22Rv1 (cell line): Measurements from ENCODE around the gene ATXN10.

ENCODE experiments used
- H3K27ac ChIP-seq: fragments of 450-650 bp; 2 replicates; pipeline ENCODE4 v1.5.1; 2017
- ZFX ChIP-seq: fragments of 450-650 bp; IDR thresholded peaks from 2 replicates; pipeline ENCODE4 v1.6.1; 2017; ENCODE audit warnings: antibody characterized with exemption, borderline replicate concordance
- TF ChIP-seq, protein P1 (sequence below): fragments of 450-650 bp; IDR thresholded peaks from 2 replicates; pipeline ENCODE4 v1.5.1; 2017; ENCODE audit warnings: mild to moderate bottlenecking

The ATXN10 gene

DNA sequence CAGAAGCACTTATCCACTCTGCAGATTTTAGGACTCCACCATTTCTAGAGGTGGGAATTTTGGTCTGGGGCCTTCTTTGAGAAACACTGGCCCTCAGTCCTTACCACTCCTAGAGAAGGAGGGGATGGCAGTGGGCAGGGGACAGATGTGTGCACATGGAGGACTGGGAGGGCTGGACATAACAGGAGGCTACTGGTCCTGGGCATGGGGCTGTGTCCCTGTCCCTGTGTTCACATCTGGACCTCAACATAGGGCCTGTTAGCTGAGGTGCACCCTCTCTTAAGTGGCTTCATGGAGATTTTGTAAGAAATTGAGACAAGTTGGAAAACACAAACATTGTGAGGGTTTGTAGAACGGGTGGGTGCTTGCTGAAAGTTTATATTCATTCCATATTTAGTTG is 103.4 kb downstream of the ATXN10 start:
- H3K27ac ChIP-seq = no peak overlapping the region
- TF ChIP-seq ZFX = no peak
- TF ChIP-seq, protein P1, sequence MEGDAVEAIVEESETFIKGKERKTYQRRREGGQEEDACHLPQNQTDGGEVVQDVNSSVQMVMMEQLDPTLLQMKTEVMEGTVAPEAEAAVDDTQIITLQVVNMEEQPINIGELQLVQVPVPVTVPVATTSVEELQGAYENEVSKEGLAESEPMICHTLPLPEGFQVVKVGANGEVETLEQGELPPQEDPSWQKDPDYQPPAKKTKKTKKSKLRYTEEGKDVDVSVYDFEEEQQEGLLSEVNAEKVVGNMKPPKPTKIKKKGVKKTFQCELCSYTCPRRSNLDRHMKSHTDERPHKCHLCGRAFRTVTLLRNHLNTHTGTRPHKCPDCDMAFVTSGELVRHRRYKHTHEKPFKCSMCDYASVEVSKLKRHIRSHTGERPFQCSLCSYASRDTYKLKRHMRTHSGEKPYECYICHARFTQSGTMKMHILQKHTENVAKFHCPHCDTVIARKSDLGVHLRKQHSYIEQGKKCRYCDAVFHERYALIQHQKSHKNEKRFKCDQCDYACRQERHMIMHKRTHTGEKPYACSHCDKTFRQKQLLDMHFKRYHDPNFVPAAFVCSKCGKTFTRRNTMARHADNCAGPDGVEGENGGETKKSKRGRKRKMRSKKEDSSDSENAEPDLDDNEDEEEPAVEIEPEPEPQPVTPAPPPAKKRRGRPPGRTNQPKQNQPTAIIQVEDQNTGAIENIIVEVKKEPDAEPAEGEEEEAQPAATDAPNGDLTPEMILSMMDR = no peak

DNA sequence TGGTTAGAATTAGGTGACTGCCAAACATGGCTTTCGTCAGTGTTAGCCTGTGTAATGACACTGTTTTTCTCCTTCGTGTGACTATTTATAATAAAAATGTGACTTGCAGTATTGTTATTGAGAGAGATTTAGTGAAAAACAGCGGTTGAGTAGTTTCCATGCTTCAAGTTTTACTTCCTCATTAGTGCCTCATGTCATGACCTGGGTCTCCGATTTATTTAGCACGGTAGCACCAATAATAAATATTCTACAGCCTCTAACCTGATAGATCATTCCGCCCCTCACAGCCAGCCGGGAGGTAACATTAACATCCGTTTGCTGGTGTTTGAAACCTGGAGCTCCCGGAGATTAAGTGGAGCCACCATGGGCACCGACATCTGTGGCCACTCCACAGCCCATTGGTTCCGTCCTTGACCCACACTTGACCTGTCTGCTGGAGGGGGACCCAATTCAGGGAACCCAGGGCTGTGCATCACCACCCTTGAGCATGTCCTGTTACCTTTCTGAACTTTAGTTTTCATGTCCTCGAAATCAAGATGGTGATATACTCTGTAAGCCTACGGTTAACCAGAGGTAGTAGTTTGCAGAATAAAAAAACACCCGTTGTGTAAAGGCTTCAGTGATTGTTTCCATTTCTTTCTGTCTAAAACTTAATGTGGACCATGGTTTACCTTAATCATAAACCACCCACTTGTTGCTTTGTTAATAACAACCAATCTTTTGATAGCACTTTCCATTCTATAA is 104.1 kb downstream of the ATXN10 start:
- TF ChIP-seq, protein P1 = no peak
- no peak overlapping the region for H3K27ac ChIP-seq

DNA sequence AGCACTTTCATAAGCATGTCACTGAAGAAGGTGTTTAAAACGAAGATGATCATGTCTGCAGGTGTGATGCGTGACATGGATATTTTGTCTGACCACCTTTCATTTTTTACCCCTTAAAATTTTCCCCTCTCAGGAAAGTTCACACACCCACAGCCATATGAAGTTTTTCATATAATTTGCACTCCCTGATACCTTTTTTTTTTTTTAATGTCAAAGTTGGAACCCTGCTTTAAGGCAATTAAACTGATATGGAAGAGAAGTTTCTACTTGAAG is 104.6 kb downstream of the ATXN10 start:
- no peak overlapping the region for H3K27ac ChIP-seq
- TF ChIP-seq, protein P1 = no peak
- TF ChIP-seq ZFX = no peak

DNA sequence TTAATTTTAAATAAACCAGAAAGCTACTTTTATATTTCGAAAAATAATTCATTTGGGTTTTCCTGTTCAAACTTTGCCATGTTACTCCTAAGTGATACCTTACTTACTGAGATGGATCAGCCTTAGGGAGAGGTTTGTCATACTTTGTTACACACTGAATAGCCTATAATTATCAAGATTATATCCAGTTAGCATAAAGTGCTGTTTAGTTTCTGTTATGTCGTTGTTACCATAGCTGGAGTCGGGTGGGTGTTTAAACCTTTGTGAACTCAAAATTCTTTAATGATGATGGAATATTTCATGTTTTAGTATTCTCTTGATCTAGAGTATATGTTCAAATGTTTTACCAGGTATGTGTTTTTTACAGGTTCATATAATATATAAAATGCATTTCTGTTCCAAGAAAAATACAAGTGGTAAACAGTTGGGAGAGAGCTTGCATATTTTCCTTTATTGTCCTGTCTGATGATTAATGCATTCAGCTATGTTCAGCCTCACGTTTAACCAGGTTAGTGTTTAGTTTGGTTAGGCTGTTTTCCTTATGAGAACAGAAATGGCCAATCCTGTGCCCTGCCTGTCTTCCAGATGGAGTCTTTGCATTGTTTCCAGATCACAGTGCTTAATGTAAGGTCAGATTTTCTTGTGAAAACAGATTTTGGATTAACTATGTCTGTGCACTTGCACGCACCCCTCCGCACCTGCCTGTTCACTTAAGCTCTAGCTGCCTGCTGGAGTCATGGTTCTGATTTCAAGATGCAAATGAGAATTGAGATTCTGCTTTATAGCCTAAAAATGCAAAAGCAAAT is 105.6 kb downstream of the ATXN10 start:
- no peak overlapping the region for H3K27ac ChIP-seq
- TF ChIP-seq, protein P1 = no peak
- no peak for TF ChIP-seq ZFX

DNA sequence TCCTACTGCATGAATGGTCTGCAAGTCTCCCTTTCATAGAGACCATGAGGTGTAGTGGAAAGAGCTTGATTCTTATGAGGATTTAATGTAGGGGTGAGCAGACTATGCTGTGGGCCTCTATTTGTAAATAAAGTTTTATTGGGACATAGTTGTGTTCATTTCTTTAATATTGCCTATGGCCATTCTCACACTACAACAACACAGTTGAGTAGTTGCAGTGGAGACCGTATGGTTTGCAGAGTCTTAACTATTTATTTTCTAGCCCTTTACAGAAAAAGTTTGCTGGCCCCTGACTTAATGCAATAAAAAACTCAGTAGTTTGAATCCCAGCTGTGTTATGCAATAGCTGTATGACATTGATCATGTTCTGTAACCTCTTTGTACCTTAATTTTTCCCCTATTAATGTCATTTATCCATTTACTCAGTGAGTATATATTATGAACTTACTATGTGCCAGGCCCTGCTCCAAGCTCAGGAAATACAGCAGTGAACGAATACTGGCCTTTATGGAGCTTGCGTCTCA is 106.3 kb downstream of the ATXN10 start:
- no peak for TF ChIP-seq ZFX
- TF ChIP-seq, protein P1 = no peak
- no peak overlapping the region for H3K27ac ChIP-seq

DNA sequence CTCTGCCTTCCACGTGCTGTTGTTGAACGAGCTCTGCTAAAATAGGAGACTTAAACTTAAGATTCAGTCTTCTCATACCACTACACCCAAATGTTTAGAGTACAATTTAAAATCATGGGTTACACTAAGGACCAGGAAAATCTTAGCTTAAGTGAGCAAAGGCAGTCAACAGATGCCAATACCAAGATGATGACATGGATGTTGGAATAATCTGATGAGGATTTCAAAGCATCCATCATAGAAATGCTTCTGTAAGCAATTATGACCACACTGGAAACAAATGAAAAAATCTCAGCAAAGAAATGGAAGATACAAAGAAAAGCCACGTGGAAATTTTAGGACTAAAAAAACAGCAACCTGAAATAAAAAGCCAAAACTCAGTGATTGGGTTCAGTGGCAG is 109.8 kb downstream of the ATXN10 start:
- TF ChIP-seq, protein P1 = no peak
- TF ChIP-seq ZFX = no peak
- no peak overlapping the region for H3K27ac ChIP-seq

DNA sequence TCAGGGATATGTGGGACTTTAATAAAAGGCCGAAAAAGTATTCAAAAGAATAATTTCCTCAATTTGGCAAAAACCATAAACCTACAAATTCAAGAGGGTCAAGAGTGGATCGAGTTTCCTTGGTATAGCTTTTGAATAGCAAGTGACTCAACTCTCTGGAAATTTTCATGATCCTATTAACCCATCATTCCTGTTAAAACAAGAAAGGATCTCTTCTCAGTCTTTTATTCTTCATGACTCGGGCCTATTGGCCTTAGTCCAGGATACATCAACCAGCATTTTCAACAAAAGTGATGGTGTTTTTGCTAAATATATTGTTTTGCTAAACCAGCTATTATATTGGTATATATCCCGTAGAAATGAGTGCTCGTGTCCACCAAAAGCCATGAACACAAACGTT is 110.3 kb downstream of the ATXN10 start:
- no peak overlapping the region for H3K27ac ChIP-seq
- TF ChIP-seq, protein P1 = no peak
- no peak for TF ChIP-seq ZFX
